GM23338 (cell line): ENCODE data around the gene ENTPD3. TPM values are rescaled to one million over a fixed set of nuclear protein-coding genes. Genes with fewer than 3 reads are reported as not detected.

Source experiments
- ATAC-seq: fragments of 200-7000 bp; cut with Tn5 transposase; 3 replicates; pipeline ENCODE4 v1.9.1; 2020
- DNase-seq: peaks from one replicate; pipeline ENCODE4 v3.0.0-alpha.2; 2015; ENCODE audit warnings: low spot score
- H2AFZ ChIP-seq: fragments of 200-600 bp; sonication (generic); 2 replicates; pipeline ENCODE4 v1.8.0; 2016; ENCODE audit warnings: antibody characterized with exemption, mild to moderate bottlenecking, moderate library complexity
- H3F3A ChIP-seq: fragments of 200-600 bp; sonication (generic); replicated peaks from 2 replicates; pipeline ENCODE4 v1.8.0; 2017; ENCODE audit warnings: antibody characterized with exemption, mixed run types, low read depth
- H3K27ac ChIP-seq: fragments of 200-600 bp; sonication (generic); 2 replicates; pipeline ENCODE4 v1.6.1; 2016; ENCODE audit warnings: low read depth
- H3K27me3 ChIP-seq: fragments of 200-600 bp; sonication (generic); 2 replicates; pipeline ENCODE4 v1.8.0; 2016; ENCODE audit warnings: mild to moderate bottlenecking, mixed run types, moderate library complexity; ENCODE audit not compliant: insufficient read depth
- H3K36me3 ChIP-seq: fragments of 200-600 bp; sonication (generic); 2 replicates; pipeline ENCODE4 v1.8.0; 2016; ENCODE audit warnings: mild to moderate bottlenecking; ENCODE audit not compliant: insufficient read depth
- H3K4me1 ChIP-seq: fragments of 200-600 bp; sonication (generic); 2 replicates; pipeline ENCODE4 v1.8.0; 2016; ENCODE audit warnings: mild to moderate bottlenecking, moderate library complexity; ENCODE audit not compliant: insufficient read depth
- H3K4me2 ChIP-seq: fragments of 200-600 bp; sonication (generic); 2 replicates; pipeline ENCODE4 v1.7.1; 2017; ENCODE audit warnings: mixed run types
- H3K4me3 ChIP-seq: fragments of 200-600 bp; sonication (generic); 2 replicates; pipeline ENCODE4 v1.6.1; 2016; ENCODE audit warnings: mixed run types
- H3K79me2 ChIP-seq: fragments of 200-600 bp; sonication (generic); replicated peaks from 2 replicates; pipeline ENCODE4 v1.8.0; 2017; ENCODE audit warnings: mild to moderate bottlenecking; ENCODE audit not compliant: insufficient read depth
- H3K9me2 ChIP-seq: fragments of 200-600 bp; sonication (generic); 2 replicates; pipeline ENCODE4 v1.8.0; 2017; ENCODE audit not compliant: insufficient read depth
- H4K20me1 ChIP-seq: fragments of 200-600 bp; sonication (generic); replicated peaks from 2 replicates; pipeline ENCODE4 v1.8.0; 2017; ENCODE audit warnings: mild to moderate bottlenecking; ENCODE audit not compliant: insufficient read depth
- H3K27ac Mint-ChIP-seq: 2 replicates; pipeline ENCODE4 v1.8.0; 2020; ENCODE audit warnings: inconsistent platforms, mild to moderate bottlenecking, moderate library complexity, mixed read lengths
- H3K27me3 Mint-ChIP-seq: 3 replicates; pipeline ENCODE4 v1.8.0; 2022; ENCODE audit warnings: low read depth, mild to moderate bottlenecking, moderate library complexity, mixed read lengths, inconsistent platforms; ENCODE audit not compliant: insufficient read depth, poor library complexity
- H3K36me3 Mint-ChIP-seq: 3 replicates; pipeline ENCODE4 v1.8.0; 2021; ENCODE audit warnings: low read depth, mild to moderate bottlenecking, inconsistent platforms, moderate library complexity, mixed read lengths
- H3K4me1 Mint-ChIP-seq: 3 replicates; pipeline ENCODE4 v1.8.0; 2020; ENCODE audit warnings: mild to moderate bottlenecking, inconsistent platforms, mixed read lengths
- H3K4me3 Mint-ChIP-seq: 3 replicates; pipeline ENCODE4 v1.8.0; 2021; ENCODE audit warnings: moderate library complexity, mild to moderate bottlenecking, inconsistent platforms, mixed read lengths
- H3K9me3 Mint-ChIP-seq: 3 replicates; pipeline ENCODE4 v1.8.0; 2020; ENCODE audit warnings: moderate library complexity, mild to moderate bottlenecking, inconsistent platforms, mixed read lengths
- CREB1 ChIP-seq: fragments of 250-450 bp; sonication (Bioruptor Pico); IDR thresholded peaks from 2 replicates; pipeline ENCODE4 v1.5.0; 2020; ENCODE audit warnings: low read depth, mild to moderate bottlenecking, moderate library complexity
- ETS1 ChIP-seq: IDR thresholded peaks from 2 replicates; pipeline ENCODE4 v1.6.1; 2016; ENCODE audit warnings: antibody characterized with exemption
- POLR2AphosphoS5 ChIP-seq: IDR thresholded peaks from 2 replicates; pipeline ENCODE4 v1.6.1; 2016; ENCODE audit warnings: antibody characterized with exemption, low read depth
- REST ChIP-seq: IDR thresholded peaks from one replicate; pipeline ENCODE4 v1.6.1; 2018; ENCODE audit warnings: antibody characterized with exemption; ENCODE audit not compliant: unreplicated experiment
- ZNF114 ChIP-seq: fragments of 250-450 bp; sonication (Bioruptor Pico); IDR thresholded peaks from 2 replicates; pipeline ENCODE4 v1.5.0; 2020; ENCODE audit warnings: mild to moderate bottlenecking, moderate library complexity
- ZNF331 ChIP-seq: fragments of 250-450 bp; sonication (Bioruptor Pico); IDR thresholded peaks from 2 replicates; pipeline ENCODE4 v1.5.0; 2020; ENCODE audit warnings: low read depth, mild to moderate bottlenecking, moderate library complexity
- ZNF462 ChIP-seq: fragments of 250-450 bp; sonication (Bioruptor Pico); IDR thresholded peaks from 2 replicates; pipeline ENCODE4 v1.5.0; 2020; ENCODE audit warnings: mild to moderate bottlenecking, moderate library complexity
- polyA plus RNA-seq: library from polyadenylated mRNA; unstranded; fragments of >200 nt; fragmentation: Nextera tagmentation; extraction: Ambion mirVana; gene quantifications from 2 replicates; pipeline ENCODE4 v1.2.1, GENCODE V29; 2016
- total RNA-seq: library from RNA; depleted of rRNA; stranded (reverse); fragments of >200 nt; shearing (Covaris generic); gene quantifications from 2 replicates; pipeline ENCODE4 v1.2.3, GENCODE V29; 2014

Gene ENTPD3
- total and polyA plus RNA-seq, 2 experiments from 2014 or later = 0.32 to 0.63 TPM

GRCh38 chr3:40456940-40457823 is 70.2 kb downstream of the ENTPD3 start, which contains the start of gene RPL14:
TSS of gene RPL14 (plus strand) at chr3:40457339. CDS start at chr3:40457472, 133 bp downstream.
- Histone ChIP-seq H4K20me1 (peaks cover 35% of the 10 kb centered on the region), H3K4me3 (peak within 1 kb of the TSS; percentile 53), H3K36me3 (peaks cover 43% of the 10 kb centered on the region), H3K4me2 (peak within 1 kb of the TSS; percentile 97), H3K9me2 (no peaks in the 10 kb centered on the region), H3F3A (peaks cover 31% of the 10 kb centered on the region), H3K27me3 (no peaks in the 10 kb centered on the region), H2AFZ (peak within 1 kb of the TSS; percentile 11; the same call in 1 of the 2 replicates), H3K27ac (peak within 1 kb of the TSS; percentile 87), H3K79me2 (peaks cover 34% of the 10 kb centered on the region), H3K4me1 (peaks cover 15% of the 10 kb centered on the region)
- DNase-seq = peak; percentile 98
- H3K27me3 Mint-ChIP-seq = peaks cover 6% of the 10 kb centered on the region
- H3K27ac Mint-ChIP-seq = peak within 1 kb of the TSS; percentile 99
- TF ChIP-seq ZNF114 (no peak), POLR2AphosphoS5 (peak; percentile 98), ZNF331 (CRISPR knock-in tag) (no peak), CREB1 (CRISPR knock-in tag) (peak; percentile 77), ETS1 (peak; percentile 53; the same call in 1 of the 2 replicates)
- H3K9me3 Mint-ChIP-seq = no peaks in the 10 kb centered on the region
- H3K4me3 Mint-ChIP-seq = peak within 1 kb of the TSS; percentile 93
- H3K36me3 Mint-ChIP-seq = peaks cover 54% of the 10 kb centered on the region
- H3K4me1 Mint-ChIP-seq = peaks cover 23% of the 10 kb centered on the region
- peak; percentile 70 for ATAC-seq

GRCh38 chr3:40458473-40458872 is 71.5 kb downstream of the ENTPD3 start:
- peak overlapping the region; percentile 97 for H3K4me2 ChIP-seq
- H3K27ac ChIP-seq = peak overlapping the region; percentile 87
- H3K36me3 ChIP-seq = peaks cover 55% of the 10 kb centered on the region
- no peaks in the 10 kb centered on the region for H3K9me2 ChIP-seq
- peak overlapping the region; percentile 53 for H3K4me3 ChIP-seq
- Mint-ChIP-seq H3K4me1 (peaks cover 17% of the 10 kb centered on the region), H3K27me3 (peaks cover 6% of the 10 kb centered on the region), H3K9me3 (no peaks in the 10 kb centered on the region), H3K4me3 (peak overlapping the region; percentile 93), H3K27ac (peak overlapping the region; percentile 95), H3K36me3 (peaks cover 66% of the 10 kb centered on the region)
- H4K20me1 ChIP-seq = peaks cover 45% of the 10 kb centered on the region
- no peak for DNase-seq
- no peak for ATAC-seq
- H3F3A ChIP-seq = peaks cover 42% of the 10 kb centered on the region
- no peak overlapping the region for H2AFZ ChIP-seq
- peaks cover 34% of the 10 kb centered on the region for H3K79me2 ChIP-seq
- no peaks in the 10 kb centered on the region for H3K27me3 ChIP-seq
- peaks cover 15% of the 10 kb centered on the region for H3K4me1 ChIP-seq
- TF ChIP-seq ZNF331 (CRISPR knock-in tag) (no peak), REST (no peak), ZNF462 (no peak), CREB1 (CRISPR knock-in tag) (no peak), ETS1 (no peak)
